Small intestine (tissue), 7 donors: ENCODE data around the gene RAPH1. TPM values are rescaled to one million over a fixed set of nuclear protein-coding genes. Genes with fewer than 3 reads are reported as not detected.
"Not testable (repeated sequence)": the region's sequence is repeated elsewhere in the genome, so short reads cannot be mapped to it uniquely, and the experiment has no call there.

Experiments used
- DNase-seq, 2 donors: peaks; one replicate each; pipeline versions ENCODE4 v3.0.0 to v3.0.0-alpha.2; 2013
- FAIRE-seq: peaks from 2 replicates; lab custom pipeline; 2012; peaks lifted over from hg19 to GRCh38; lab: Jason Lieb, UNC
- H3K27ac ChIP-seq, 3 donors: one replicate each; pipeline ENCODE4 v1.5.1; 2013; ENCODE audit warnings: low read length in 2 of 3, mild to moderate bottlenecking in 2 of 3, control low read depth in 1 of 3, inconsistent platforms in 1 of 3, low read depth in 1 of 3, moderate library complexity in 1 of 3
- H3K27me3 ChIP-seq, 3 donors: one replicate each; pipeline ENCODE4 v1.6.1; 2013; ENCODE audit warnings: low read length in 3 of 3, inconsistent platforms in 1 of 3; ENCODE audit not compliant: control insufficient read depth in 3 of 3, insufficient read depth in 3 of 3
- H3K36me3 ChIP-seq, 3 donors: one replicate each; pipeline ENCODE4 v1.6.1; 2013; ENCODE audit warnings: low read length in 3 of 3, inconsistent platforms in 1 of 3, low read depth in 1 of 3, mild to moderate bottlenecking in 1 of 3, moderate library complexity in 1 of 3; ENCODE audit not compliant: control insufficient read depth in 3 of 3, insufficient read depth in 2 of 3
- H3K4me1 ChIP-seq, 3 donors: one replicate each; pipeline ENCODE4 v1.6.1; 2013; ENCODE audit warnings: low read length in 2 of 3, inconsistent platforms in 1 of 3, low read depth in 1 of 3, mild to moderate bottlenecking in 1 of 3, moderate library complexity in 1 of 3; ENCODE audit not compliant: control insufficient read depth in 3 of 3, insufficient read depth in 2 of 3
- H3K4me3 ChIP-seq, 3 donors: one replicate each; pipeline ENCODE4 v1.5.1; 2013; ENCODE audit warnings: low read length in 3 of 3, control low read depth in 1 of 3, inconsistent platforms in 1 of 3, low read depth in 1 of 3, mild to moderate bottlenecking in 1 of 3, moderate library complexity in 1 of 3
- H3K9me3 ChIP-seq, 2 donors: one replicate each; pipeline ENCODE4 v1.6.1; 2013; ENCODE audit warnings: low read depth in 1 of 2, low read length in 1 of 2; ENCODE audit not compliant: control insufficient read depth in 2 of 2, insufficient read depth in 1 of 2
- WGBS, 3 donors: extraction: QIAGEN DNeasy Blood & Tissue Kit; methylation state at CpG; one replicate each; pipeline ENCODE4 v1.1.7; 2013; 5-methylcytosine and 5-hydroxymethylcytosine counted together
- polyA plus RNA-seq, 4 donors: library from polyadenylated mRNA; stranded (reverse) in 3 of 4; unstranded in 1 of 4; fragments of 200-250 nt in 3 of 4; fragments of 120-200 nt in 1 of 4; gene quantifications; one replicate each; pipeline versions ENCODE4 v1.2.1 to v1.2.3, GENCODE V29; 2013
- donor health status: healthy with polysubstance abuse.
- donor health status: control.
- donor health status: control.
- donor health status: Bipolar disorder and iron deficiency.
- donor health status: healthy.

RAPH1 gene
- polyA plus RNA-seq, 4 donors, result 6.2 to 15.7 (median 6.8) TPM

DNA sequence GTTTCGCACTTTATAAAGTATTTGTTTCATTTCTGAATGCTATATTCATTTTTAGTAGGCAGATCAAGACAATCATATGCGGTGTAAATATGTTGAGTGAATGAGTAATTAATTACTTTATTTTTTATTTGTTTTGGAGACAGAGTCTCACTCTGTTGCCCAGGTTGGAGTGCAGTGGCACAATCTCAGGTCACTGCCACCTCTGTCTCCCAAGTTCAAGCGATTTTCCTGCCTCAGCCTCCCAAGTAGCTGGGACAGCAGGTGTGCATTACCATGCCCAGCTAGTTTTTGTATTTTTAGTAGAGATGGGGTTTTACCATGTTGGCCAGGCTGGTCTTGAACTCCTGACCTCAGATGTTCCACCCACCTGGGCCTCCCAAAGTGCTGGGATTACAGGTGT is 5.5 kb upstream of the RAPH1 start:
- FAIRE-seq, H3K4me1 ChIP-seq, H3K27ac ChIP-seq, H3K36me3 ChIP-seq, H3K4me3 ChIP-seq, H3K27me3 ChIP-seq, DNase-seq, H3K9me3 ChIP-seq: not testable (repeated sequence)
- WGBS, 3 donors, result 44 to 66% (median 61%) methylated on average over 3 of the region's 3 CpGs

DNA sequence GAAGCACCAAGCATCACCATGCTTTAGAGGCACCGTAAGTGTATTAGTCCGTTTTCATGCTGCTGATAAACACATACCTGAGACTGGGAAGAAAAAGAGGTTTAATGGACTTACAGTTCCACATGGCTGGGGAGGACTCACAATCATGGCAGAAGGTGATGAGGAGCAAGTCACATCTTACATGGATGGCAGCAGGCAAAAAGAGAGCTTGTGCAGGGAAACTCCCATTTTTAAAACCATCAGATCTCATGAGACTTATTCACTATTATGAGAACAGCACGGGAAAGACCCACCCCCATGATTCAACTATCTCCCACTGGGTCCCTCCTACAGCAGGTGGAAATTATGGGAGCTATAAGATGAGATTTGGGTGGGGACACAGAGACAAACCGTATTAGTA is 3.1 kb upstream of the RAPH1 start:
- FAIRE-seq, H3K27me3 ChIP-seq, H3K9me3 ChIP-seq, H3K27ac ChIP-seq, DNase-seq, H3K4me3 ChIP-seq, H3K36me3 ChIP-seq, H3K4me1 ChIP-seq: not testable (repeated sequence)
- 88 to 95% (median 93%) methylated on average over 4 of the region's 4 CpGs for WGBS, 3 donors

DNA sequence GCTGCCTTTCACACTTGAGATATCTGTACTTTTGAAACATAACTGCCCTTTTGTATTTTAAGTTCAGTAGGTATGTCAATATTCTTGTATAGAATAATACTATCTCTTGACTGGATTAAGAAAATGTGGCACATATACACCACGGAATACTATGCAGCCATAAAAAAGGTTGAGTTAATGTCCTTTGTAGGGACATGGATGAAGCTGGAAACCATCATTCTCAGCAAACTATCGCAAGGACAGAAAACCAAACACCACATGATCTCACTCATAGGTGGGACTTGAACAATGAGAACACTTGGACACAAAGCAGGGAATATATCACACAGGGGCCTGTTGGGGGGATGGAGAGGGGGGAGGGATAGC is 1.5 kb upstream of the RAPH1 start:
- not testable (repeated sequence) for H3K27me3 ChIP-seq, H3K27ac ChIP-seq, DNase-seq, H3K4me3 ChIP-seq, H3K9me3 ChIP-seq, FAIRE-seq, H3K36me3 ChIP-seq
- H3K4me1 ChIP-seq, result peaks cover 0 to 11% (median 0%) of the 10 kb centered on the region in 3 donors
- 91 to 99% (median 95%) methylated on average over 2 of the region's 2 CpGs for WGBS, 3 donors

DNA sequence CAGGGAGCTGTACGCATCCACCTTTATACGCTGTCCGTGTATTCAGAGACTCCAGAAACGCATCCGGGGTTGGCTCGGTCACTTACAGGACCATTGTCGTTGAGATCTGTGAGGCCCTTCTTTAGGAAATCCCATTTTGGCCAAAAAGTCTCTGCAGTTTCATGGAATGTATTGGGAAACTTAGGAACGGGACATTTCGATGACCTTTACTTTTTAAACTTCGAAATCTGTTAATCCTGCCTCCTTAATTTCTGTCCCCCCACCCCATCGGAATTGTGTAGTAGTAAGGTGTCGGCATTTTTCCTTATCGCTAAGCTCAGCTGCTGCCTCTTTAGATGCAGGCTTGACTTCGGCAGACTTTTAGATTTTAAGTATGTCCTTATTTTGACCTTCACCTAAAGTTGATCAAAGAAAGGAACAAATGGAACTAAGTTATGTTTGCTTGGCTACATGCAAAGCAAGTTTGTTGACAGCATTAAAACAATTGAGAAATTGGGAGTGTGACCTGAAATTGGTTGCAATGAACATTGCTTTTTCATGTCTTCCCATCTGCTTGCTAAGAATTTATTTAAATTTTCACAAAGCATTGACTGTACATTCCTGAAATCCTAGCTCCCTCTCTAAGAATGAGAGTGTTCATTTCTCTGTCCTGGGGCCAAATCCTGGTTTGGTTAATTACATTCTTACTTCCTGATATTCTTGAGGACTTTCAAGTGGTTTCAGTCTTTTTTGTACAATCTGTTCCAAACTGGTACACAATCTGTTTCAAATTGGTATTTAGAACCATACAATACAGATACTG is 884 bp upstream of the RAPH1 start:
- 10 to 15% (median 14%) methylated on average over 14 of the region's 14 CpGs for WGBS, 3 donors

DNA sequence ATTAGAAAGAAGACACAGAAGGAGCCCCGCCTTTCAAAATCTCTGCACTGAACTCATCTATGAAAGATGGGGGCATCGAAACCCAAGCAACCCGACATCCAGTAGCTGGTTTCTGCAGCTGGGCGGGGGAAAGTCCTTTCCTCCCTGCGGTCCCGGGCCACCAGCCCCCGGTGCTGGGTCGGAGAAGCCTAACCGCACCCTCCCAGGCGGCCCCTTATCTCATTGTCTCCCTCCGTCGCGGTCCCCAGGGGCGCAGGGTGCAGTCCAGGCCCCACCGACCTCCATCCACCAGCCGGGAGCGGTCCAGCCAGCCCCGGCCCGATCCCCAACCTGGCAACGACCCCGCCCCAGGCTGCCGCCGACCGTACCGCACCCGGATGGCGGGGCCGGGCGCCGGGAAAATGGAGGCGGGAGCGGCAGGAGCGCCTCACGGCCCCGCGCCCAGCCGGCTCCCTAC is 452 bp downstream of the RAPH1 start:
- Histone ChIP-seq H3K4me1 (peaks cover 0 to 11% (median 0%) of the 10 kb centered on the region in 3 donors), H3K4me3 (peak overlapping the region; percentile 72 to 89 (median 85)), H3K9me3 (no peaks in the 10 kb centered on the region), H3K27ac (peak overlapping the region; percentile 89 to 99 (median 98)), H3K27me3 (no peaks in the 10 kb centered on the region), H3K36me3 (no peaks in the 10 kb centered on the region)
- DNase-seq (no peak), FAIRE-seq (no peak)
- 0% methylated on average over 21 to 37 of the region's 37 CpGs for whole genome bisulfite sequencing, 3 donors

More for the DNA sequence above, 884 bp upstream of the RAPH1 start:
- H3K9me3 ChIP-seq, result no peaks in the 10 kb centered on the region
- H3K4me1 ChIP-seq, result peaks cover 0 to 11% (median 0%) of the 10 kb centered on the region in 3 donors
- H3K4me3 ChIP-seq, result peak overlapping the region; percentile 72 to 86 (median 85)
- H3K27ac ChIP-seq, result peak overlapping the region; percentile 95 to 99 (median 98)
- DNase-seq, result no peak
- H3K36me3 ChIP-seq, result no peaks in the 10 kb centered on the region
- FAIRE-seq, result no peak
- H3K27me3 ChIP-seq, result no peaks in the 10 kb centered on the region

DNA sequence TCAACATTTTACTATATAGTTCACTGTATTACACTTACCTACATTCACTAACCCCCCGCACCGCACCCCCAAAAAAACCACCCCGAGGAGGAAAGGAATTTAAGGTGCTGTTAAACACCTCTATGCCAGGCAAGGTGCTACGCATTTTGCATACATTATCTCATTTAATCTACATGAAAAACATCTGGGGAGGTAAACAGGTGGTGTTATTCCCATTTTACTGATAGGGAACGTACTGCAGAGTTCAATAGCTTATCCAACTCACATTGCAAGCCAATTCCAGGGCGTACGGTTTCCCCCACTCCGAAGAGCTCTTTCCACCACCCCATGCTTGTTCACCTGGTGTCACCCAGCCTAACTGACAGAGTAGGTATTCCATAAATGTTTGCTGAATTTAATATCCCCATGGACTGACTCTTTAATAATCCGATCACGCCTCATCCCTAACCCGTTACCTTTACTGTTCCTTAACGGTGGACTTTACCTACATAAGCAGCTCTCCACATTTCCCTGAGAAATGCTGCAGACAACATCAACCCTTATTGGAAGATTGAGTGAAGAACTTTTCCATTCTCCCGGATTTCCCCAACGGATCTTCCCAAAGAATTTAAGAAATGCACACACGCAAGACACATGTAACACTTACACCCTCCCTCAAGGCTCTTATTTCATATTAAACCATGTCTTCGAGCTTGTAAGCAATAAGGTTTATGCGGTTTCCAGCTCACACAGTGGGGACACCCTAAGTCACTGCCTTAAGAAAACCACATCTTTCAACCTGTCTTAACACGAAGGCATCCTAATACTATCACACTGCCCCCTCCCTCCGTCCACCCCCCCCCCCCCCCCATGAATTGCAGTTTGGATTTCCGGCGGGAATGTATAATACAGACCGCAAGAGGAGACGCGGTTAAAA is 1.2 kb downstream of the RAPH1 start:
- peaks cover 0 to 11% (median 2%) of the 10 kb centered on the region in 3 donors for H3K4me1 ChIP-seq
- FAIRE-seq (no peak), DNase-seq (peak; percentile 44 to 57)
- H3K27me3 ChIP-seq, result no peaks in the 10 kb centered on the region
- H3K9me3 ChIP-seq, result no peaks in the 10 kb centered on the region
- H3K36me3 ChIP-seq, result no peaks in the 10 kb centered on the region
- peak overlapping the region; percentile 72 to 89 (median 85) for H3K4me3 ChIP-seq
- peak overlapping the region; percentile 15 to 89 (median 38) for H3K27ac ChIP-seq
- WGBS, 3 donors, result 3 to 5% (median 3%) methylated on average over 23 to 24 of the region's 24 CpGs

DNA sequence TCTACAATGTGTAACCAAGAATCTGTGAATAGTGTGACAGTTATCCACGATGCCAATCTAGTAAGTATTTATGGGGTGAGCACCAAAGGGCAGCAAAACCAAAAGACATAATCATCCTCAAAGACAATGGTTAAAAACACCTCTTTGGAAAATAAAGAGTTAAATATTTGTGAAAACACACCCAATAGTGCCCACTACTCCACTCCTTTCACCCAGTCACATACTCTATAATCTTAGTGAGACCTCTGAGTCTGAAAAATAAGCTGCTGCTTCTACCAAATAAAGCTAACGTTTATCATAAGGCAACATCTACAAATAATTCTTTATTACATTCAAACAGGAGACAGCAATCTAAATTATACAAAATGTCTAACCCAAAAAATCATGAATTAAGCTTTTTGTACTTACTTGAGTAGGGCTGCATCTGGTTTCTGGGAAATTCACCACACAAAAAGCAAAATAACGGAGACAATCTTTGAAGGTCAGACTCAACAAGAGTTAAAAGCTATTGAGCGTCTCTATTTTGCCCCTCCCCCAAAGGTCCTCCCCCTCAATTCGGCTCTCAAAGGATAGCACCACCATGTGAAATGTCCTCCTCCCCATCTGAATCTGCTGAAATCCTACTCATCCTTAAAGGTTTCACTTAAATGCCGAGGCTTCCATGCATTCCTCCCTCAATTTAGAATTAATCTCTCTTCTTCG is 2.0 kb downstream of the RAPH1 start:
- H3K9me3 ChIP-seq, result no peaks in the 10 kb centered on the region
- DNase-seq (peak in 1 of 2 donors; percentile 21), FAIRE-seq (no peak)
- no peaks in the 10 kb centered on the region for H3K27me3 ChIP-seq
- 10 to 16% (median 14%) methylated on average over 7 of the region's 7 CpGs for WGBS, 3 donors
- peak overlapping the region; percentile 72 to 89 (median 85) for H3K4me3 ChIP-seq
- peaks cover 0 to 11% (median 2%) of the 10 kb centered on the region in 3 donors for H3K4me1 ChIP-seq
- H3K27ac ChIP-seq, result peak overlapping the region in 1 of 3 donors; percentile 89
- no peaks in the 10 kb centered on the region for H3K36me3 ChIP-seq

DNA sequence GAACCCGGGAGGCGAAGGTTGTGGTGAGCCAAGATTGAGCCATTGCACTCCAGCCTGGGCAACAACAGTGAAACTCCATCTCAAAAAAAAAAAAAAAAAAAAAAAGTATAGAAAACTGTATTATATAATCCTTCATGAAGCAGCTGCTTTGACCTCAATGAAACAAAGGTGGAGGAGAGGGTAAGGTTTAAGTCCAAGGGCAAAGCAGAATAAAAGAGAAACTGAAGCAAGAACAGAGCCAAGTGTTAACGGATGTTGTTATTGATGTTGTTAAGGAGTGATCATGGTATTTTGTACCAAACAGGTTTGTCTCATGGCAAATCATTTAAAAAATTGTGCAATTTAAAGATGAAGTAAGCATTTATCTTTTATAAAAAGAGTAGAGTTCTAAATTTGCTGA is 7.4 kb downstream of the RAPH1 start:
- H3K27ac ChIP-seq, result no peak overlapping the region

More for the DNA sequence above, 7.4 kb downstream of the RAPH1 start:
- Histone ChIP-seq H3K27me3 (no peaks in the 10 kb centered on the region), H3K4me1 (peaks cover 0 to 2% (median 2%) of the 10 kb centered on the region in 3 donors), H3K9me3 (no peaks in the 10 kb centered on the region), H3K4me3 (no peak overlapping the region), H3K36me3 (peaks cover 0 to 4% (median 0%) of the 10 kb centered on the region in 3 donors)
- DNase-seq (peak in 1 of 2 donors; percentile 40), FAIRE-seq (no peak)
- 72 to 82% (median 78%) methylated on average over 3 of the region's 3 CpGs for WGBS, 3 donors
